Measurements from ENCODE around the gene WDR72. TPM values are rescaled to one million over a fixed set of nuclear protein-coding genes. Genes with fewer than 3 reads are reported as not detected.

Gene WDR72
- total and polyA plus RNA-seq, 3 experiments from 2014 or later = not detected

- Mint-ChIP-seq H3K36me3 (no peaks in the 10 kb centered on the region), H3K27me3 (no peaks in the 10 kb centered on the region), H3K4me3 (no peak overlapping the region), H3K27ac (no peak overlapping the region), H3K4me1 (no peaks in the 10 kb centered on the region), H3K9me3 (peaks cover 2 to 4% (median 3%) of the 10 kb centered on the region in 5 donors)
- Histone ChIP-seq H3K4me1 (ENCODE audit: insufficient read depth, low read length) (no peaks in the 10 kb centered on the region), H3K9me3 (ENCODE audit: low read length) (no peaks in the 10 kb centered on the region), H3K27me3 (ENCODE audit: insufficient read depth, low read length, poor library complexity, severe bottlenecking) (no peaks in the 10 kb centered on the region), H3K4me3 (ENCODE audit: low read length) (no peak overlapping the region), H3K27ac (ENCODE audit: low read depth, low read length) (no peak overlapping the region), H3K36me3 (ENCODE audit: insufficient read depth, low read length) (no peaks in the 10 kb centered on the region)
- CTCF ChIA-PET = no interaction called here
- no peak for DNase-seq
- POLR2A ChIA-PET = no interaction called here
Measured at GRCh38 chr15:53569751-53570480, 189.5 kb downstream of the WDR72 start.

DNA sequence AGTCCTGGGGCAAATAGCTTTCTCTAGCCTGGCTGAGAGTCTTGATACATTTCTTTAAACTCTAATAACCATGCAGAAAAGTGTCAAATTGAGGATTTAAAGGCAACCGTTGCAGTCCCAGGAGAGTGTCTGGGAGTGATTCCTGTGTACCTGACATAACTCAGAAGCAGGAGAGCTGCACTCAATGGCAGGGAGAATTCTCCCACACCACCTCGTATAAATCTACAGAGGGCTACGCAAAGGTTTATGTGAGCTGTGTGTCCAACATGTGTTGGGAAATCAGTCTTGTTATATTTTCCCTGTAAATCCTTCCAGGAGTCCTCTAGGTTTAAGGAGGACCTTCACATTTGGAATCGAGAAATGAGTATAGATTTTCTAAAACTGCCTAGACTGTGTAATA is 192.6 kb downstream of the WDR72 start:
- Mint-ChIP-seq H3K27ac (no peak overlapping the region), H3K36me3 (no peaks in the 10 kb centered on the region), H3K4me3 (no peak overlapping the region), H3K9me3 (peaks cover 2 to 4% (median 3%) of the 10 kb centered on the region in 5 donors), H3K27me3 (no peaks in the 10 kb centered on the region), H3K4me1 (no peaks in the 10 kb centered on the region)
- H3K27me3 ChIP-seq (ENCODE audit: insufficient read depth, low read length, poor library complexity, severe bottlenecking) = no peaks in the 10 kb centered on the region
- no peak overlapping the region for H3K4me3 ChIP-seq (ENCODE audit: low read length)
- DNase-seq = no peak
- CTCF ChIA-PET = no interaction called here
- POLR2A ChIA-PET = no interaction called here
- no peaks in the 10 kb centered on the region for H3K4me1 ChIP-seq (ENCODE audit: insufficient read depth, low read length)
- H3K27ac ChIP-seq (ENCODE audit: low read depth, low read length) = no peak overlapping the region
- H3K36me3 ChIP-seq (ENCODE audit: insufficient read depth, low read length) = no peaks in the 10 kb centered on the region
- H3K9me3 ChIP-seq (ENCODE audit: low read length) = no peaks in the 10 kb centered on the region

DNA sequence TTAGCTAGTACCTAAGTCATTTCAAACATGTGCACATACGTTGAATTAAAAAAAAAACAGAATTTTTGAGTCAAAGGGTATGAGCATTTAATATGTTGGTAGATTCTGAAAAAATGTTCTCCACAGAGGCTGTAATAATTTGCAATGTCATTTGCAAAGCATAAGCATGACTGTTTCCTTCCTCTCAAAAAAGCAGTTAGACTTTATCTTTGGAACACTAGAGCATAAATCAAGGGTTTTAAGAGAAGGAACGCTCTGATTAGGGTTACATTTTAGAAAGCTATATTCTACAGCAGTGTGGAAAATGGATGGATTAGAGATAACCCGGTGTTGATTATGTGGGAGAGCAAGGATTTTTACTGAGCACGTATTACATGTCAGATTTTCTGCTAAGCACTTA is 193.7 kb downstream of the WDR72 start:
- H3K9me3 Mint-ChIP-seq = peaks cover 0 to 3% (median 2%) of the 10 kb centered on the region in 5 donors
- no peaks in the 10 kb centered on the region for H3K4me1 ChIP-seq (ENCODE audit: insufficient read depth, low read length)
- H3K27ac Mint-ChIP-seq = no peak overlapping the region
- no peaks in the 10 kb centered on the region for H3K36me3 ChIP-seq (ENCODE audit: insufficient read depth, low read length)
- no peak overlapping the region for H3K4me3 Mint-ChIP-seq
- ChIA-PET CTCF (no interaction called here), POLR2A (no interaction called here)
- no peaks in the 10 kb centered on the region for H3K27me3 Mint-ChIP-seq
- H3K4me1 Mint-ChIP-seq = no peaks in the 10 kb centered on the region
- DNase-seq = no peak
- no peaks in the 10 kb centered on the region for H3K27me3 ChIP-seq (ENCODE audit: insufficient read depth, low read length, poor library complexity, severe bottlenecking)
- no peak overlapping the region for H3K4me3 ChIP-seq (ENCODE audit: low read length)
- H3K9me3 ChIP-seq (ENCODE audit: low read length) = no peaks in the 10 kb centered on the region
- H3K36me3 Mint-ChIP-seq = no peaks in the 10 kb centered on the region
- no peak overlapping the region for H3K27ac ChIP-seq (ENCODE audit: low read depth, low read length)

- H3K36me3 Mint-ChIP-seq = no peaks in the 10 kb centered on the region
- POLR2A ChIA-PET = no interaction called here
- H3K9me3 Mint-ChIP-seq = peaks cover 0 to 3% (median 0%) of the 10 kb centered on the region in 5 donors
- no peak overlapping the region for H3K27ac Mint-ChIP-seq
- no peak overlapping the region for H3K4me3 Mint-ChIP-seq
- no peaks in the 10 kb centered on the region for H3K36me3 ChIP-seq (ENCODE audit: insufficient read depth, low read length)
- no peaks in the 10 kb centered on the region for H3K27me3 ChIP-seq (ENCODE audit: insufficient read depth, low read length, poor library complexity, severe bottlenecking)
- no peaks in the 10 kb centered on the region for H3K27me3 Mint-ChIP-seq
- H3K4me1 ChIP-seq (ENCODE audit: insufficient read depth, low read length) = no peaks in the 10 kb centered on the region
- no peaks in the 10 kb centered on the region for H3K4me1 Mint-ChIP-seq
- H3K9me3 ChIP-seq (ENCODE audit: low read length) = no peaks in the 10 kb centered on the region
- CTCF ChIA-PET = no interaction called here
- no peak overlapping the region for H3K4me3 ChIP-seq (ENCODE audit: low read length)
- H3K27ac ChIP-seq (ENCODE audit: low read depth, low read length) = no peak overlapping the region
- DNase-seq = no peak
Measured at GRCh38 chr15:53564647-53565046, 194.8 kb downstream of the WDR72 start.

DNA sequence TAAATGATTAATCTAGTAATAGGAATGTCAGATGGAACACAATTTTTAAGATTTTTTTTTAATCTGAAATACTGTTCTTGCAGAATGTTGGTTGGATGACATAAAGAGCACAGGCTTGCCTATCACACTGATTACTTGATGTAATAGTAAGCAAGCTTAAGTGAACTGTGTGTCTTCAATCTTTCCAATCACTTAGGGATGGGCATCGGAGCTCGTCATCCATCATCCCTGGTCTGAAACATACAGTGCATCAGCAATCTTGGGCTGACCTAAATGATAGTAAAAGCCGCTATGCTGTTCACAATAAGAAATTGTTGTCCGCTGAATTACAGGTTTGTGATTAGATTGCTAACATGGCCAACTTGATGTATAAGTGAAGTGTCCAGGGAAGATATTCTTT is 195.8 kb downstream of the WDR72 start:
- Mint-ChIP-seq H3K4me1 (no peaks in the 10 kb centered on the region), H3K27me3 (no peaks in the 10 kb centered on the region), H3K36me3 (no peaks in the 10 kb centered on the region), H3K4me3 (no peak overlapping the region), H3K27ac (no peak overlapping the region), H3K9me3 (peaks cover 0 to 3% (median 2%) of the 10 kb centered on the region in 5 donors)
- POLR2A ChIA-PET = no interaction called here
- H3K27ac ChIP-seq (ENCODE audit: low read depth, low read length) = no peak overlapping the region
- H3K27me3 ChIP-seq (ENCODE audit: insufficient read depth, low read length, poor library complexity, severe bottlenecking) = no peaks in the 10 kb centered on the region
- CTCF ChIA-PET = no interaction called here
- no peaks in the 10 kb centered on the region for H3K36me3 ChIP-seq (ENCODE audit: insufficient read depth, low read length)
- DNase-seq = no peak
- H3K4me1 ChIP-seq (ENCODE audit: insufficient read depth, low read length) = no peaks in the 10 kb centered on the region
- no peaks in the 10 kb centered on the region for H3K9me3 ChIP-seq (ENCODE audit: low read length)
- H3K4me3 ChIP-seq (ENCODE audit: low read length) = no peak overlapping the region

DNA sequence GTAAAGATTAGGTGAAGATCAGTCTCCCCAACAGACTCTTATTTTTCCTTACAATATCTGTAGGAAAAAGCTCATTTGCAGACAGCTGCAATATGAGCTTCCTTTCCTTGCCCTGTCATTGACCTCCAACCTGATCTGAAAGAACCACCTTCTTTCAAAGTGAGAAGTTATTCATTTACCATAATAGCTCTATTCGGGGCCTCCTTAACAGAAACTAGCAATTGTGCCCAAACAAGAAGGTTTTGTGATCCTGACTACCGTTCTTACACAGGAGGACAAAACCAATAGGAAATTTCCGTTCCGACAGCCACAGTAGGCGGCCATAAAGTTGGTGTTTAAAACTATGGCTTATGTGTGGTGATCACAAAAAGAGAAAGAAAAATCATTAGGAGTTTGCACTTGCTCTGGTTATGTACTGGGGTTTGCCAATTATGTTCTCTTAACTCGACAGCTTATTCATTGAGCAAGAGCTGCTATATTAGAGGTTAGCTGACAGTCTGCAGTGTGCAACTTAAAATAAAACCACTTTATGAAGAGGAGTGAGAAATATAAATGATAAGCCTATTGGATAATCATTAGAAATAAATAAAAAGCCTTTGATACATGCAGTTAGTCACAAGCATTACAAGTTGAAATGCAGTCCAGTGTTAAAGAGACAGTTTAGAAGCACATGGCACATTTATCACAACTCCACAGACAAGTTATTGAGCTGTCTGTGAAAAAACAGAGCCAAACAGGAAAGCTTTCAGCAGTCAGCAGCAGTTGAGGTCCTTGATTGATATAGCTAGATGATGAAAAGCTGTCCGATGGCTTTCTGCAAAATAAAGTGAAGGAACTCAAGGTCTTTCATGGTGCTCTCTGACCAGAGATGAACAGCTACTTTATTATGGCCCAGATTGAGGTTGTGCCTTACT is 199.8 kb downstream of the WDR72 start:
- no peaks in the 10 kb centered on the region for H3K9me3 ChIP-seq (ENCODE audit: low read length)
- H3K4me3 Mint-ChIP-seq = no peak overlapping the region
- no peak overlapping the region for H3K27ac ChIP-seq (ENCODE audit: low read depth, low read length)
- H3K4me1 ChIP-seq (ENCODE audit: insufficient read depth, low read length) = no peaks in the 10 kb centered on the region
- DNase-seq = no peak
- H3K36me3 ChIP-seq (ENCODE audit: insufficient read depth, low read length) = no peaks in the 10 kb centered on the region
- no peaks in the 10 kb centered on the region for H3K27me3 ChIP-seq (ENCODE audit: insufficient read depth, low read length, poor library complexity, severe bottlenecking)
- H3K4me1 Mint-ChIP-seq = no peaks in the 10 kb centered on the region
- no peak overlapping the region for H3K4me3 ChIP-seq (ENCODE audit: low read length)
- H3K9me3 Mint-ChIP-seq = peaks cover 0 to 6% (median 0%) of the 10 kb centered on the region in 5 donors
- H3K36me3 Mint-ChIP-seq = no peaks in the 10 kb centered on the region
- CTCF ChIA-PET = no interaction called here
- POLR2A ChIA-PET = no interaction called here
- no peak overlapping the region for H3K27ac Mint-ChIP-seq
- H3K27me3 Mint-ChIP-seq = no peaks in the 10 kb centered on the region

GRCh38 chr15:53558384-53558783 is 201.1 kb downstream of the WDR72 start:
- H3K9me3 ChIP-seq (ENCODE audit: low read length) = no peaks in the 10 kb centered on the region
- no peak overlapping the region for H3K4me3 Mint-ChIP-seq
- H3K27ac ChIP-seq (ENCODE audit: low read depth, low read length) = no peak overlapping the region
- H3K27me3 ChIP-seq (ENCODE audit: insufficient read depth, low read length, poor library complexity, severe bottlenecking) = no peaks in the 10 kb centered on the region
- no peaks in the 10 kb centered on the region for H3K27me3 Mint-ChIP-seq
- no peaks in the 10 kb centered on the region for H3K4me1 ChIP-seq (ENCODE audit: insufficient read depth, low read length)
- CTCF ChIA-PET = no interaction called here
- H3K9me3 Mint-ChIP-seq = peaks cover 0 to 6% (median 0%) of the 10 kb centered on the region in 5 donors
- H3K4me1 Mint-ChIP-seq = no peaks in the 10 kb centered on the region
- DNase-seq = no peak
- H3K4me3 ChIP-seq (ENCODE audit: low read length) = no peak overlapping the region
- POLR2A ChIA-PET = no interaction called here
- no peaks in the 10 kb centered on the region for H3K36me3 ChIP-seq (ENCODE audit: insufficient read depth, low read length)
- no peaks in the 10 kb centered on the region for H3K36me3 Mint-ChIP-seq
- H3K27ac Mint-ChIP-seq = no peak overlapping the region

- H3K4me3 Mint-ChIP-seq = no peak overlapping the region
- no peaks in the 10 kb centered on the region for H3K4me1 ChIP-seq (ENCODE audit: insufficient read depth, low read length)
- CTCF ChIA-PET = no interaction called here
- H3K27me3 Mint-ChIP-seq = no peaks in the 10 kb centered on the region
- POLR2A ChIA-PET = no interaction called here
- H3K27ac ChIP-seq (ENCODE audit: low read depth, low read length) = no peak overlapping the region
- no peaks in the 10 kb centered on the region for H3K36me3 Mint-ChIP-seq
- no peaks in the 10 kb centered on the region for H3K4me1 Mint-ChIP-seq
- H3K4me3 ChIP-seq (ENCODE audit: low read length) = no peak overlapping the region
- no peaks in the 10 kb centered on the region for H3K9me3 ChIP-seq (ENCODE audit: low read length)
- H3K27ac Mint-ChIP-seq = no peak overlapping the region
- no peaks in the 10 kb centered on the region for H3K36me3 ChIP-seq (ENCODE audit: insufficient read depth, low read length)
- H3K9me3 Mint-ChIP-seq = peaks cover 0 to 6% (median 2%) of the 10 kb centered on the region in 5 donors
- no peaks in the 10 kb centered on the region for H3K27me3 ChIP-seq (ENCODE audit: insufficient read depth, low read length, poor library complexity, severe bottlenecking)
- no peak for DNase-seq
Measured at GRCh38 chr15:53555226-53555625, 204.2 kb downstream of the WDR72 start.

All from CD8-positive, alpha-beta memory T cell (primary cell).